Loucy (cell line): ENCODE data around the gene TPSD1.

ENCODE experiments used
- H2AFZ ChIP-seq: fragments of 200-600 bp; sonication (generic); 2 replicates; pipeline ENCODE4 v1.6.0; 2016; ENCODE audit warnings: antibody characterized with exemption, mild to moderate bottlenecking, low read length, moderate library complexity
- H3F3A ChIP-seq: fragments of 200-600 bp; 2 replicates; pipeline ENCODE4 v1.6.0; 2016; ENCODE audit warnings: antibody characterized with exemption, low read depth, mild to moderate bottlenecking
- H3K27me3 ChIP-seq: fragments of 200-600 bp; sonication (generic); 2 replicates; pipeline ENCODE4 v1.6.1; 2014; ENCODE audit warnings: low read length, mild to moderate bottlenecking; ENCODE audit not compliant: insufficient read depth, poor library complexity, severe bottlenecking
- H3K36me3 ChIP-seq: fragments of 200-600 bp; sonication (generic); 2 replicates; pipeline ENCODE4 v1.6.1; 2016; ENCODE audit warnings: low read length; ENCODE audit not compliant: insufficient read depth
- H3K4me1 ChIP-seq: fragments of 200-600 bp; sonication (generic); 2 replicates; pipeline ENCODE4 v1.5.1; 2014; ENCODE audit warnings: low read length, mild to moderate bottlenecking; ENCODE audit not compliant: insufficient read depth, poor library complexity, severe bottlenecking
- H3K4me2 ChIP-seq: fragments of 200-600 bp; sonication (generic); 2 replicates; pipeline ENCODE4 v1.6.0; 2014; ENCODE audit warnings: antibody characterized with exemption, low read length, low read depth, mild to moderate bottlenecking; ENCODE audit not compliant: poor library complexity, severe bottlenecking
- H3K4me3 ChIP-seq: fragments of 200-600 bp; sonication (generic); 2 replicates; pipeline ENCODE4 v1.5.1; 2014; ENCODE audit warnings: low read length, mild to moderate bottlenecking, mixed read lengths; ENCODE audit not compliant: poor library complexity, severe bottlenecking
- H3K79me2 ChIP-seq: fragments of 200-600 bp; sonication (generic); 2 replicates; pipeline ENCODE4 v1.6.1; 2014; ENCODE audit warnings: low read length; ENCODE audit not compliant: insufficient read depth
- H3K9ac ChIP-seq: fragments of 200-600 bp; sonication (generic); 2 replicates; pipeline ENCODE4 v1.6.0; 2014; ENCODE audit warnings: mild to moderate bottlenecking, low read depth, low read length, moderate library complexity; ENCODE audit not compliant: poor library complexity, severe bottlenecking
- H3K9me2 ChIP-seq: fragments of 200-600 bp; sonication (generic); replicated peaks from 2 replicates; pipeline ENCODE4 v1.6.1; 2016; ENCODE audit warnings: low read depth, low read length, mixed read lengths
- H3K9me3 ChIP-seq: fragments of 200-600 bp; sonication (generic); 2 replicates; pipeline ENCODE4 v1.6.1; 2014; ENCODE audit warnings: mild to moderate bottlenecking, antibody characterized with exemption, low read length, low read depth; ENCODE audit not compliant: insufficient read depth
- H4K20me1 ChIP-seq: fragments of 200-600 bp; sonication (generic); 2 replicates; pipeline ENCODE4 v1.6.0; 2014; ENCODE audit warnings: antibody characterized with exemption, low read length, mild to moderate bottlenecking; ENCODE audit not compliant: insufficient read depth, poor library complexity, severe bottlenecking
- EZH2phosphoT487 ChIP-seq: fragments of 200-600 bp; IDR thresholded peaks from 2 replicates; pipeline ENCODE4 v1.6.1; 2018; ENCODE audit warnings: antibody characterized with exemption, mild to moderate bottlenecking, moderate library complexity, borderline replicate concordance
- TF ChIP-seq, protein P1 (sequence below): fragments of 200-600 bp; sonication (generic); conservative IDR thresholded peaks from 2 replicates; pipeline ENCODE4 v1.5.1; 2014; ENCODE audit warnings: mild to moderate bottlenecking, antibody characterized with exemption, low read length

Gene TPSD1

DNA sequence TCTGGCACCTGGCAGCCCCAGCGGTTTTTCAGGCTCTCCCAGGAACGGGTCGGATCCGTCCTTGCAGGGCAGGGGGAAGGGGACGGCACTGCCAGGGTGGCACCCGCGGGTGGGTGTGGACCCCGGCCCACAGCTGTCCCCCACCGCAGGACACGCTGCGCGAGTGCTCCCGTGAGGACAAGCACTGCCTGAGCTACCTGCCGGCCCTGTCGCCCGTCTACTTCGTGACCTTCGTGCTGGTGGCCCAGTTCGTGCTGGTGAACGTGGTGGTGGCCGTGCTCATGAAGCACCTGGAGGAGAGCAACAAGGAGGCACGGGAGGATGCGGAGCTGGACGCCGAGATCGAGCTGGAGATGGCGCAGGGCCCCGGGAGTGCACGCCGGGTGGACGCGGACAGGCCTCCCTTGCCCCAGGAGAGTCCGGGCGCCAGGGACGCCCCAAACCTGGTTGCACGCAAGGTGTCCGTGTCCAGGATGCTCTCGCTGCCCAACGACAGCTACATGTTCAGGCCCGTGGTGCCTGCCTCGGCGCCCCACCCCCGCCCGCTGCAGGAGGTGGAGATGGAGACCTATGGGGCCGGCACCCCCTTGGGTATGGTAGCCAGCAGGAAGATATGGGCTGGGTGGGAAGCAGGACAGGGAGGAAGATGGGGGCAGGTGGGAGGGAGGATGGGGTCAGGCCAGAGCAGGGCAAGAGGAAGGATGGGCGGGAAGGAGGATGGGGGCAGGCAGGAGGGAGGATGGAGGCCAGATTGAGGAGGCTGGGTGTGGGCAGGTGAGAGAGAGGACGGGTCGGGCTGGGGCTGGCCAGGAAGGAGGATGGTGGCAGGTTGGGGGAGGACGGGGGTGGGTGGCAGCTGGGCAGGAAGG lies 37.6 kb upstream of the TPSD1 start:
- Histone ChIP-seq H2AFZ (no peak overlapping the region), H3K9ac (no peak overlapping the region), H3K9me2 (no peaks in the 10 kb centered on the region), H3K79me2 (no peaks in the 10 kb centered on the region), H3K4me1 (no peaks in the 10 kb centered on the region), H3K9me3 (no peaks in the 10 kb centered on the region), H3F3A (no peaks in the 10 kb centered on the region), H4K20me1 (no peaks in the 10 kb centered on the region), H3K36me3 (no peaks in the 10 kb centered on the region), H3K4me3 (no peak overlapping the region), H3K27me3 (no peaks in the 10 kb centered on the region), H3K4me2 (no peak overlapping the region)
- TF ChIP-seq, protein P1, sequence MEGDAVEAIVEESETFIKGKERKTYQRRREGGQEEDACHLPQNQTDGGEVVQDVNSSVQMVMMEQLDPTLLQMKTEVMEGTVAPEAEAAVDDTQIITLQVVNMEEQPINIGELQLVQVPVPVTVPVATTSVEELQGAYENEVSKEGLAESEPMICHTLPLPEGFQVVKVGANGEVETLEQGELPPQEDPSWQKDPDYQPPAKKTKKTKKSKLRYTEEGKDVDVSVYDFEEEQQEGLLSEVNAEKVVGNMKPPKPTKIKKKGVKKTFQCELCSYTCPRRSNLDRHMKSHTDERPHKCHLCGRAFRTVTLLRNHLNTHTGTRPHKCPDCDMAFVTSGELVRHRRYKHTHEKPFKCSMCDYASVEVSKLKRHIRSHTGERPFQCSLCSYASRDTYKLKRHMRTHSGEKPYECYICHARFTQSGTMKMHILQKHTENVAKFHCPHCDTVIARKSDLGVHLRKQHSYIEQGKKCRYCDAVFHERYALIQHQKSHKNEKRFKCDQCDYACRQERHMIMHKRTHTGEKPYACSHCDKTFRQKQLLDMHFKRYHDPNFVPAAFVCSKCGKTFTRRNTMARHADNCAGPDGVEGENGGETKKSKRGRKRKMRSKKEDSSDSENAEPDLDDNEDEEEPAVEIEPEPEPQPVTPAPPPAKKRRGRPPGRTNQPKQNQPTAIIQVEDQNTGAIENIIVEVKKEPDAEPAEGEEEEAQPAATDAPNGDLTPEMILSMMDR: no peak
- no peak for TF ChIP-seq EZH2phosphoT487

DNA sequence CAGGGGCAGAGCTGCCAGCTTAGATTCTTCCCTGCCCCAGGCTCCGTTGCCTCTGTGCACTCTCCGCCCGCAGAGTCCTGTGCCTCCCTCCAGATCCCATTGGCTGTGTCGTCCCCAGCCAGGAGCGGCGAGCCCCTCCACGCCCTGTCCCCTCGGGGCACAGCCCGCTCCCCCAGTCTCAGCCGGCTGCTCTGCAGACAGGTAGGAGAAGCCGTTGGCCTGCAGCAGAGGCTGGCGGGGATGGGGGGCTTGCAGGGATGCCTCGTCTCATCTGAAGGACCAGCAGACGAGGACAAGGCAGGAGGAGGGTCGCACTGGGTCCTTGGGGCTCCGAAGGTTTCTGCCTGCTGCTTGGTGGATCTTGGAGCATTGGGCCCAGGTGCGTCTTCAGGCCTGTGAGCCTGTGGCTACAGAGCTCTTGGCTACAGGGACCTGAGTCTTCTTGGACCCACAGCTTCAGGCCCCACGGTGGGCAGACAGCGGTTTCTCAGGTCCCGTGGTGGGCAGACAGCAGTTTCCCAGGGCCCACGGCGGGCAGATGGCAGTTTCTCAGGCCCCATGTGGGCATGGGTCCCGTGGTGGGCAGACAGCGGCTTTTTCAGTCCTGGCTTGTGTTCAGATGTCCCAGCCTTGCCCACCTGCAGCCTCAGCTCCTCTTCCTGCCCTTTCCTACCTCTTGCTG lies 36.8 kb upstream of the TPSD1 start:
- Histone ChIP-seq H3K27me3 (no peaks in the 10 kb centered on the region), H4K20me1 (no peaks in the 10 kb centered on the region), H3K36me3 (no peaks in the 10 kb centered on the region)

DNA sequence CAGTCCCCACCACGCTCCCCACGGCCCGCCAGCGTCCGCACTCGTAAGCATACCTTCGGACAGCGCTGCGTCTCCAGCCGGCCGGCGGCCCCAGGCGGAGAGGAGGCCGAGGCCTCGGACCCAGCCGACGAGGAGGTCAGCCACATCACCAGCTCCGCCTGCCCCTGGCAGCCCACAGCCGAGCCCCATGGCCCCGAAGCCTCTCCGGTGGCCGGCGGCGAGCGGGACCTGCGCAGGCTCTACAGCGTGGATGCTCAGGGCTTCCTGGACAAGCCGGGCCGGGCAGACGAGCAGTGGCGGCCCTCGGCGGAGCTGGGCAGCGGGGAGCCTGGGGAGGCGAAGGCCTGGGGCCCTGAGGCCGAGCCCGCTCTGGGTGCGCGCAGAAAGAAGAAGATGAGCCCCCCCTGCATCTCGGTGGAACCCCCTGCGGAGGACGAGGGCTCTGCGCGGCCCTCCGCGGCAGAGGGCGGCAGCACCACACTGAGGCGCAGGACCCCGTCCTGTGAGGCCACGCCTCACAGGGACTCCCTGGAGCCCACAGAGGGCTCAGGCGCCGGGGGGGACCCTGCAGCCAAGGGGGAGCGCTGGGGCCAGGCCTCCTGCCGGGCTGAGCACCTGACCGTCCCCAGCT lies 35.7 kb upstream of the TPSD1 start:
- no peak for TF ChIP-seq EZH2phosphoT487
- TF ChIP-seq, protein P1: no peak
- Histone ChIP-seq H4K20me1 (no peaks in the 10 kb centered on the region), H3K9me3 (no peaks in the 10 kb centered on the region), H2AFZ (no peak overlapping the region), H3K4me1 (no peaks in the 10 kb centered on the region), H3K9ac (no peak overlapping the region), H3K4me3 (no peak overlapping the region), H3K9me2 (no peaks in the 10 kb centered on the region), H3K27me3 (no peaks in the 10 kb centered on the region), H3K4me2 (no peak overlapping the region), H3F3A (no peaks in the 10 kb centered on the region), H3K79me2 (no peaks in the 10 kb centered on the region), H3K36me3 (no peaks in the 10 kb centered on the region)

More for the DNA sequence above, 36.8 kb upstream of the TPSD1 start:
- no peaks in the 10 kb centered on the region for H3F3A ChIP-seq
- no peaks in the 10 kb centered on the region for H3K79me2 ChIP-seq
- no peak for TF ChIP-seq EZH2phosphoT487
- TF ChIP-seq, protein P1: no peak
- no peak overlapping the region for H3K4me2 ChIP-seq
- H3K4me1 ChIP-seq: no peaks in the 10 kb centered on the region
- H3K4me3 ChIP-seq: no peak overlapping the region
- no peak overlapping the region for H2AFZ ChIP-seq
- no peaks in the 10 kb centered on the region for H3K9me2 ChIP-seq
- no peaks in the 10 kb centered on the region for H3K9me3 ChIP-seq
- no peak overlapping the region for H3K9ac ChIP-seq
